Transverse colon (tissue), 3 donors: ENCODE measurements around the gene MRTO4.

Source experiments
- CTCF ChIP-seq, 5 experiments: fragments of 200-600 bp in 3 of 5; fragments of 450-650 bp in 2 of 5; sonication (generic) in 3 of 5; IDR thresholded peaks; 1 replicate in 2 of 5; 2 replicates in 3 of 5; pipeline ENCODE4 v1.5.1; 2016 to 2017; ENCODE audit warnings: antibody characterized with exemption in 5 of 5, inconsistent platforms in 3 of 5, mild to moderate bottlenecking in 2 of 5, moderate library complexity in 1 of 5
- EP300 ChIP-seq: sonication (generic); formaldehyde crosslinking; IDR thresholded peaks from one replicate; pipeline ENCODE4 v1.6.1; 2017; ENCODE audit warnings: antibody characterized with exemption, low read depth
- POLR2A ChIP-seq: fragments of 450-650 bp; IDR thresholded peaks from one replicate; pipeline ENCODE4 v1.6.1; 2016; ENCODE audit warnings: antibody characterized with exemption, mild to moderate bottlenecking, moderate library complexity

GRCh38 chr1:19219451-19219850 is 32.2 kb upstream of the MRTO4 start:
- no peak for TF ChIP-seq POLR2A
- TF ChIP-seq CTCF (IDR thresholded peaks at IDR 0.05) = no peak
- no peak for TF ChIP-seq EP300
